Amniotic stem cell (primary cell): ENCODE measurements around the gene SIPA1L3.

Source experiments
- DNase-seq: peaks from one replicate; lab custom pipeline; 2025; lab: John Stamatoyannopoulos, UW

The SIPA1L3 gene

GRCh38 chr19:38245826-38246498 lies 339.0 kb downstream of the SIPA1L3 start:
- no peak for DNase-seq

GRCh38 chr19:38247126-38247525 lies 340.1 kb downstream of the SIPA1L3 start:
- DNase-seq = no peak

GRCh38 chr19:38247734-38248268 lies 340.8 kb downstream of the SIPA1L3 start:
- no peak for DNase-seq

- DNase-seq = no peak
These were observed 341.4 kb downstream of the SIPA1L3 start for GRCh38 chr19:38248421-38248820.

- no peak for DNase-seq
These were observed 343.4 kb downstream of the SIPA1L3 start for GRCh38 chr19:38250428-38250820.

GRCh38 chr19:38250821-38251563 lies 344.0 kb downstream of the SIPA1L3 start:
- DNase-seq = no peak

GRCh38 chr19:38251564-38252051 lies 344.6 kb downstream of the SIPA1L3 start:
- DNase-seq = no peak

- no peak for DNase-seq
These were observed 345.4 kb downstream of the SIPA1L3 start for GRCh38 chr19:38252385-38252784.

GRCh38 chr19:38252941-38253691 lies 346.1 kb downstream of the SIPA1L3 start:
- DNase-seq = no peak

GRCh38 chr19:38253788-38254187 lies 346.8 kb downstream of the SIPA1L3 start:
- DNase-seq = no peak

- no peak for DNase-seq
These were observed 348.5 kb downstream of the SIPA1L3 start for GRCh38 chr19:38255383-38256014.
